PFSK-1 (cell line): ENCODE measurements around the gene ZSCAN5B.

Experiments used
- FOXP2 ChIP-seq: optimal IDR thresholded peaks from 2 replicates; pipeline ENCODE3; 2011; ENCODE audit warnings: borderline replicate concordance, control low read depth, inconsistent platforms; ENCODE audit not compliant: insufficient read depth; ENCODE audit errors: extremely low read length, extremely low read depth
- POLR2AphosphoS5 ChIP-seq: IDR thresholded peaks from 2 replicates; pipeline ENCODE4 v1.6.1; 2012; ENCODE audit warnings: low read depth, mild to moderate bottlenecking, control low read depth, low read length, moderate library complexity
- REST ChIP-seq, 2 experiments: IDR thresholded peaks; 2 replicates each; pipeline versions ENCODE4 v1.6.1 to v1.8.0; 2011 to 2012; ENCODE audit warnings: low read depth in 2 of 2, low read length in 2 of 2, control low read depth in 1 of 2, inconsistent platforms in 1 of 2, mild to moderate bottlenecking in 1 of 2, moderate library complexity in 1 of 2; ENCODE audit not compliant: insufficient read depth in 1 of 2
- SIN3A ChIP-seq: IDR thresholded peaks from 2 replicates; pipeline ENCODE4 v1.6.1; 2012; ENCODE audit warnings: mild to moderate bottlenecking, low read length, moderate library complexity, borderline replicate concordance; ENCODE audit not compliant: insufficient read depth
- TAF1 ChIP-seq: IDR thresholded peaks from 2 replicates; pipeline ENCODE4 v1.6.1; 2012; ENCODE audit warnings: low read length, control low read depth, borderline replicate concordance; ENCODE audit not compliant: insufficient read depth

ZSCAN5B gene

GRCh38 chr19:56161534-56161933 is 36.0 kb downstream of the ZSCAN5B start:
- TF ChIP-seq FOXP2: no peak
- no peak for TF ChIP-seq REST (IDR thresholded peaks at IDR 0.05; ENCODE audit: insufficient read depth in 1 of 2, low read depth in 2 of 2, low read length in 2 of 2)
- no peak for TF ChIP-seq SIN3A
- TF ChIP-seq POLR2AphosphoS5: no peak
- TF ChIP-seq TAF1: no peak

GRCh38 chr19:56159622-56160271 is 37.8 kb downstream of the ZSCAN5B start:
- TF ChIP-seq SIN3A: no peak
- TF ChIP-seq REST (IDR thresholded peaks at IDR 0.05; ENCODE audit: insufficient read depth in 1 of 2, low read depth in 2 of 2, low read length in 2 of 2): no peak

GRCh38 chr19:56159009-56159559 is 38.5 kb downstream of the ZSCAN5B start:
- no peak for TF ChIP-seq POLR2AphosphoS5
- no peak for TF ChIP-seq TAF1
- no peak for TF ChIP-seq FOXP2
- no peak for TF ChIP-seq REST (IDR thresholded peaks at IDR 0.05; ENCODE audit: insufficient read depth in 1 of 2, low read depth in 2 of 2, low read length in 2 of 2)
- TF ChIP-seq SIN3A: no peak

DNA sequence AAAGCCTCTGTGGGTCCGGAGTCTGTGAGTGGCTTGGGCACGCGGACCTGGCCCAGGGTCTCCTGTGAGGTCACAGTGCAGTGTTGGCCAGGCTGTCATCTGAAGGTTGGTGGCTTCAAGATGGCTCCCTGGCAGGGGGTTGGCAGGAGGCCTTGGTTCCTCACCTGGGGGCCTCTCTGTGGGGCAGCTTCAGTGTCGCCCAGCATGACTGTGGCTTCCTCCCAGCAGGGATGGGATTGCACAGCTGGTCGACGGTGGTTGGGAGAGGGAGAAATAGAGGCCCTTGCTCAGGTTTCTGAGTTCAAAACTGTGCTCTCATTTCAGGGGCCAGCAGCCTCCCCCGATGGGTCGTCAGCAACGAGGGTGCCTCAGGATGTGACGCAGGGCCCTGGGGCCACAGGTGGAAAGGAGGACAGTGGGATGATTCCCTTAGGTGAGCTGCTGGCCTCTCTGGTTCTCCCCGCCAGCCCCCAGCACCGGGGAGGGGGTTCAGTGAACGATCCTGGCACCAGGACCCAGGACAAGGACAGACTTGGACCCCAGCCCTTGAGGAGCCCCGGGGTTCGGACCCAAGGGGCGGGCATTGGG is 39.3 kb downstream of the ZSCAN5B start:
- TF ChIP-seq POLR2AphosphoS5: no peak
- no peak for TF ChIP-seq TAF1
- TF ChIP-seq SIN3A: no peak
- no peak for TF ChIP-seq REST (IDR thresholded peaks at IDR 0.05; ENCODE audit: insufficient read depth in 1 of 2, low read depth in 2 of 2, low read length in 2 of 2)
- no peak for TF ChIP-seq FOXP2

GRCh38 chr19:56156768-56157167 is 40.8 kb downstream of the ZSCAN5B start:
- TF ChIP-seq TAF1: no peak
- TF ChIP-seq REST (IDR thresholded peaks at IDR 0.05; ENCODE audit: insufficient read depth in 1 of 2, low read depth in 2 of 2, low read length in 2 of 2): no peak
- no peak for TF ChIP-seq POLR2AphosphoS5
- TF ChIP-seq FOXP2: no peak
- no peak for TF ChIP-seq SIN3A
